Measurements from ENCODE around the gene SIAH1.

SIAH1 gene

GRCh38 chr16:48329138-48329537 is 56.1 kb downstream of the SIAH1 start:
- Histone ChIP-seq H3K27ac (no peak overlapping the region), H3K36me3 (ENCODE audit: insufficient read depth) (no peaks in the 10 kb centered on the region), H3K27me3 (ENCODE audit: insufficient read depth, low read depth) (no peaks in the 10 kb centered on the region), H3K4me3 (IDR thresholded peaks at IDR 0.05; ENCODE audit: insufficient read depth, low read depth, low read length) (no peak overlapping the region), H3K79me2 (ENCODE audit: insufficient read depth, low read depth) (no peaks in the 10 kb centered on the region), H3K9ac (no peak overlapping the region), H4K20me1 (ENCODE audit: insufficient read depth) (no peaks in the 10 kb centered on the region), H2AFZ (ENCODE audit: low read depth) (no peak overlapping the region), H3K4me2 (no peak overlapping the region), H3K4me1 (ENCODE audit: low read depth, poor library complexity, severe bottlenecking) (peaks cover 3% of the 10 kb centered on the region)
- TF ChIP-seq, protein P1, sequence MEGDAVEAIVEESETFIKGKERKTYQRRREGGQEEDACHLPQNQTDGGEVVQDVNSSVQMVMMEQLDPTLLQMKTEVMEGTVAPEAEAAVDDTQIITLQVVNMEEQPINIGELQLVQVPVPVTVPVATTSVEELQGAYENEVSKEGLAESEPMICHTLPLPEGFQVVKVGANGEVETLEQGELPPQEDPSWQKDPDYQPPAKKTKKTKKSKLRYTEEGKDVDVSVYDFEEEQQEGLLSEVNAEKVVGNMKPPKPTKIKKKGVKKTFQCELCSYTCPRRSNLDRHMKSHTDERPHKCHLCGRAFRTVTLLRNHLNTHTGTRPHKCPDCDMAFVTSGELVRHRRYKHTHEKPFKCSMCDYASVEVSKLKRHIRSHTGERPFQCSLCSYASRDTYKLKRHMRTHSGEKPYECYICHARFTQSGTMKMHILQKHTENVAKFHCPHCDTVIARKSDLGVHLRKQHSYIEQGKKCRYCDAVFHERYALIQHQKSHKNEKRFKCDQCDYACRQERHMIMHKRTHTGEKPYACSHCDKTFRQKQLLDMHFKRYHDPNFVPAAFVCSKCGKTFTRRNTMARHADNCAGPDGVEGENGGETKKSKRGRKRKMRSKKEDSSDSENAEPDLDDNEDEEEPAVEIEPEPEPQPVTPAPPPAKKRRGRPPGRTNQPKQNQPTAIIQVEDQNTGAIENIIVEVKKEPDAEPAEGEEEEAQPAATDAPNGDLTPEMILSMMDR (conservative IDR thresholded peaks at IDR 0.05; ENCODE audit: low read depth, low read length), result no peak

- Histone ChIP-seq H4K20me1 (ENCODE audit: insufficient read depth) (no peaks in the 10 kb centered on the region), H3K36me3 (ENCODE audit: insufficient read depth) (no peaks in the 10 kb centered on the region), H3K79me2 (ENCODE audit: insufficient read depth, low read depth) (no peaks in the 10 kb centered on the region), H3K4me3 (IDR thresholded peaks at IDR 0.05; ENCODE audit: insufficient read depth, low read depth, low read length) (no peak overlapping the region), H3K9ac (no peak overlapping the region), H2AFZ (ENCODE audit: low read depth) (no peak overlapping the region), H3K4me1 (ENCODE audit: low read depth, poor library complexity, severe bottlenecking) (peaks cover 14% of the 10 kb centered on the region), H3K27ac (no peak overlapping the region), H3K4me2 (no peak overlapping the region), H3K27me3 (ENCODE audit: insufficient read depth, low read depth) (no peaks in the 10 kb centered on the region)
- TF ChIP-seq, protein P1 (conservative IDR thresholded peaks at IDR 0.05; ENCODE audit: low read depth, low read length), result no peak
Measured at GRCh38 chr16:48326915-48327314, 58.3 kb downstream of the SIAH1 start.

DNA sequence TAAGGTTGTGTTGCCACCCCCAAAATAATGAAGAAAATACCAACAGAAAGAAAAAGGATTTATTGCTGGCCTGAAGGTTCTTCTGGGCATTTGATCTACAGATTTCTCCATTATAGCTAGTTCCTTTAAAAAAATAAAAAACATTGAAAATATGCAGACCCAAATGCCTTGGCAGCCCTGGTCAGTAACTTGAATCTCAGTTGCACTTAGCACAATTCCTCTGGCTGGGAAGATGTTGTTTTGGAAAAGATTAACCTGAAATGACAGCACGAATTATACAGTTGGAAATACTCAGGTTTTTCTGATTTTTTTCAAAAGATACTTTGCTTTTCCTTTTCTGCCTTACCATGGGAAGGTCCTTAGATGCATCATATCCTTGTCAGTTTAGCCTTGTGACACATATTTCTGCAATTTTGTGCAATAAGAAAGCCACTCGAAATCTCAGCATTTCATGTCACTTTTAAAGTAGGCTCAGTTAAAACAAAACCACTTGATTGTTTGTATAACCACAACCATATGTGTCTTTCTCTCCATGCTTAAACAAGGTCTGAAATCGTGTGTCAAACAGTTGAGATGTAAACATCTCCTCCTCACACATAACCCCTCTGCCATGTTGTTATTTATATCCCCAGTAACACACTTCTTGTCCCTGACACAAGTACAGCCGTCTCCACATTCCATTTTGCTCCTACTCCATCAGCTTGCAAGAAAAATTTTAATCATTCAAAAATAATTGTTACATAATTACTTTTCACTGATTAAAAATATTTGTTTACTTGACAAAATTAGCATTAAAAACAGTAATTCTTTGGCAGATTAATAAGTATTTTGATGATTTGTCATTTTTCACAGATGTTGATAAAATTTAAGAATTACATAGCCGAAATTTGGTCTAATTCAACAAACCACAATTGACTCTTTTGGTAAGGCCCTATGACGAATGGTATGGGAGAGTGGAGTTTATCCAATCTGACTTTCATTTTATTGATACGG is 61.1 kb downstream of the SIAH1 start:
- Histone ChIP-seq H3K27me3 (ENCODE audit: insufficient read depth, low read depth) (no peaks in the 10 kb centered on the region), H3K79me2 (ENCODE audit: insufficient read depth, low read depth) (no peaks in the 10 kb centered on the region), H3K4me1 (ENCODE audit: low read depth, poor library complexity, severe bottlenecking) (peaks cover 22% of the 10 kb centered on the region), H3K9ac (no peak overlapping the region), H4K20me1 (ENCODE audit: insufficient read depth) (no peaks in the 10 kb centered on the region), H3K4me3 (IDR thresholded peaks at IDR 0.05; ENCODE audit: insufficient read depth, low read depth, low read length) (no peak overlapping the region), H3K27ac (no peak overlapping the region), H2AFZ (ENCODE audit: low read depth) (no peak overlapping the region), H3K36me3 (ENCODE audit: insufficient read depth) (no peaks in the 10 kb centered on the region), H3K4me2 (peak overlapping the region; percentile 12; the same call in 1 of the 2 replicates)
- TF ChIP-seq, protein P1 (conservative IDR thresholded peaks at IDR 0.05; ENCODE audit: low read depth, low read length), result no peak

DNA sequence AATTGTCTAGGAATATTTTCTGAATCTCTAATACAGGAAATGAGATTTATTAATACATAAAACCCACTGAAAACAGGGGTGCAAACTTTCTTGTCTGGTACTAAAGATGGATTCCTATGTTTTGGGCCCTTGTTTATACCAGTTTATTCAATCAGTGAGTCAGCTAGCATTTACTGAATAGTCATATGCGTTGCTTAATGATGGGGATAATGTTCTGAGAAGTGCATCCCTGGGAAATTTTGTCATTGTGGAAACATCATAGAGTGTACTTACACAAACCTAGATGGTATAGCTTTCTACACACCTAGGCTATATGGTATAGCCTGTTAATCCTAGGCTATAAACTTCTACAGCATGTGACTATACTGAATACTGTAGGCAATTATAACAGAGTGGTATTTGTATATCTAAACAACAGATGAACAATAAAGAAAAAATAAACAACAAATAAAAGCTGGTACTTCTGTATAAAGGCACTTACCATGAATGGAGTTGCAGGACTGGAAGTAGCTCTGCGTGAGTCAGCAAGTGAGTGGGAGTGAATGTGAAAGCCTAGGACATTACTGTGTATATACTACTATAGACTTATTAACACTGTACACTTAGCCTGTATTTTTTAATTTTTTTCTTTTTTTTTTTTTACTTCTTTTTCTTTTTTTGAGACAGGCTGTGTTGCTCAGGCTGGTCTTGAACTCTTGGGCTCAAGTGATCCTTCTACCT is 63.7 kb downstream of the SIAH1 start:
- TF ChIP-seq, protein P1 (conservative IDR thresholded peaks at IDR 0.05; ENCODE audit: low read depth, low read length), result no peak
- H3K4me2 ChIP-seq, result no peak overlapping the region
- no peaks in the 10 kb centered on the region for H3K79me2 ChIP-seq (ENCODE audit: insufficient read depth, low read depth)
- H2AFZ ChIP-seq (ENCODE audit: low read depth), result no peak overlapping the region
- H3K9ac ChIP-seq, result no peak overlapping the region
- peaks cover 48% of the 10 kb centered on the region for H3K4me1 ChIP-seq (ENCODE audit: low read depth, poor library complexity, severe bottlenecking)
- H3K36me3 ChIP-seq (ENCODE audit: insufficient read depth), result no peaks in the 10 kb centered on the region
- no peak overlapping the region for H3K27ac ChIP-seq
- H3K4me3 ChIP-seq (IDR thresholded peaks at IDR 0.05; ENCODE audit: insufficient read depth, low read depth, low read length), result no peak overlapping the region
- no peaks in the 10 kb centered on the region for H3K27me3 ChIP-seq (ENCODE audit: insufficient read depth, low read depth)
- no peaks in the 10 kb centered on the region for H4K20me1 ChIP-seq (ENCODE audit: insufficient read depth)
